ENCODE data around the gene LTC4S.
"Not testable (repeated sequence)": the region's sequence is repeated elsewhere in the genome, so short reads cannot be mapped to it uniquely, and the experiment has no call there.

Gene LTC4S, protein sequence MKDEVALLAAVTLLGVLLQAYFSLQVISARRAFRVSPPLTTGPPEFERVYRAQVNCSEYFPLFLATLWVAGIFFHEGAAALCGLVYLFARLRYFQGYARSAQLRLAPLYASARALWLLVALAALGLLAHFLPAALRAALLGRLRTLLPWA

GRCh38 chr5:179793468-179794139 is at the start of gene LTC4S:
Gene LTC4S (plus strand): TSS chr5:179793986. CDS start chr5:179794081, 95 bp downstream.
- DNase-seq (ENCODE audit: low read depth), result peak; percentile 18

GRCh38 chr5:179744106-179744505 is 49.7 kb upstream of the LTC4S start:
- DNase-seq (ENCODE audit: low read depth), result not testable (repeated sequence)

- DNase-seq (ENCODE audit: low read depth), result no peak
Observed at GRCh38 chr5:179746872-179747271, 46.9 kb upstream of the LTC4S start.

- DNase-seq (ENCODE audit: low read depth), result no peak
Observed at GRCh38 chr5:179747811-179748210, 46.0 kb upstream of the LTC4S start.

DNA sequence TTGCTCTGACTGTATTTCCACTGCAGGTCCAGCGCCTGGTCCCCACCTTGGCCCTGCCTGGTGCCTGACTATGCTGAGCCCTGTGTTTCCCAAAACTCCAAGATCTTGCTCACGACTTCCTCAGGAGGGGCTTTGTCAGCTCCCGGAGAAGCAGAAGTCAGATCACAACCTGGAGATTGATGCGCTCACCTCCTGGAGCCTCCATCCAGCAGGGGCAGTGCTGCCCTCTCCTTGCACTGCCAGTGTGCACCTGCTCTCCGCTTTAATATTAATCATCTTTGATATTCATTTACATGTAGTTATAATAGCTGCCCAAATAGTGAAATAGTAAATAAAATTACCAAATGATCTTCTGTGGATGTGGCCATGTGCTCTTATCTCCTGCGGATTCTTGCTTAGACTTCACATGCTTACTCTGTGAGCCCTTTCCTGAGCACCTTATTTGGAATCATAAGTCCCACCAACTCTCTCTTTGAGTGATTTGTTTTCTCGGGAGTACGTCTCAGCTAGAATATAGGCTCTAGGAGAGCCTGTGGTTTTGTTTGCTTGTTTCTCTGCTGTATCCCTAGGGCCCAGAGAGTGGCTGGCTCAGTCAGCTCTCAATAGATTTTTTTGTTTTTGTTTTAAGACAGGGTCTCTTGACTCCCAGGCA is 43.8 kb upstream of the LTC4S start:
- no peak for DNase-seq (ENCODE audit: low read depth)

GRCh38 chr5:179753971-179754370 is 39.8 kb upstream of the LTC4S start:
- no peak for DNase-seq (ENCODE audit: low read depth)

DNA sequence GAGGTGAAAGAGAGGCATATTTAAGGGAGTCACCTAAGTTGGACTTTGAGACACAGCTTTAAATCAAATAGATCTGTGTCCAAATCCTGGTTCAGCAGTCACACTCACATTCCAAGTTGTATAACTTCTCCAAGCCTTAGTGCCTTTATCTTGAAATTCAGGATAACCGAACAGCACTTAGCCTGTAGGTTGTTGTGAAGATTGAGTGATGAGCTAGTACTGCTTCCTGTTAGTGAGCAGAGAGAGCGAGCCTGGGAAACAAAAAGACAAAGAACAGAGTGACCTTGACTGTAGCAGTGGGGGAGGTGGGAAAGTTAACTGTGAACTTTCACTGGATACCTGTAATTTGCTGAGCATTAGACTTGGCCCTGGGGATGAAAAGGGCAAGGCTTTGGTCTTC is 38.8 kb upstream of the LTC4S start:
- no peak for DNase-seq (ENCODE audit: low read depth)

DNA sequence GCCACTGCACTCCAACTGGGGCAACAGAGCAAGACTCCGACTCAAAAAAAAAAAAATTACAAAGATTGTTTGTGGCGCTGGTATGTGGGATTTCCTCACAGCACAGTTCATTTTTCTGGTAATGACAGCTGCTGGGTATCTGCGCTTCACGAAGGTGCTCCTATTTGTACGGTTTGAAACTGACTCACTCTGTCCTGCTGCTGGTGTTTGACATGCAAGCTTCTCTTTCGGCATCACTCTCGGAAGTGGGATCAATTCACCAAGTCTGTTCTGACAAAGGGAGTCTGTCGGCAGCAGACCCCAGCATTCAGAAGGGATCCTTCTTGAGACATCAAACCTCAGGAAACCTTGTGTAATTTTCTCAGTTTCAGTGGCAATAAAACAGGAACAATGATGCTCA is 34.8 kb upstream of the LTC4S start:
- no peak for DNase-seq (ENCODE audit: low read depth)

DNA sequence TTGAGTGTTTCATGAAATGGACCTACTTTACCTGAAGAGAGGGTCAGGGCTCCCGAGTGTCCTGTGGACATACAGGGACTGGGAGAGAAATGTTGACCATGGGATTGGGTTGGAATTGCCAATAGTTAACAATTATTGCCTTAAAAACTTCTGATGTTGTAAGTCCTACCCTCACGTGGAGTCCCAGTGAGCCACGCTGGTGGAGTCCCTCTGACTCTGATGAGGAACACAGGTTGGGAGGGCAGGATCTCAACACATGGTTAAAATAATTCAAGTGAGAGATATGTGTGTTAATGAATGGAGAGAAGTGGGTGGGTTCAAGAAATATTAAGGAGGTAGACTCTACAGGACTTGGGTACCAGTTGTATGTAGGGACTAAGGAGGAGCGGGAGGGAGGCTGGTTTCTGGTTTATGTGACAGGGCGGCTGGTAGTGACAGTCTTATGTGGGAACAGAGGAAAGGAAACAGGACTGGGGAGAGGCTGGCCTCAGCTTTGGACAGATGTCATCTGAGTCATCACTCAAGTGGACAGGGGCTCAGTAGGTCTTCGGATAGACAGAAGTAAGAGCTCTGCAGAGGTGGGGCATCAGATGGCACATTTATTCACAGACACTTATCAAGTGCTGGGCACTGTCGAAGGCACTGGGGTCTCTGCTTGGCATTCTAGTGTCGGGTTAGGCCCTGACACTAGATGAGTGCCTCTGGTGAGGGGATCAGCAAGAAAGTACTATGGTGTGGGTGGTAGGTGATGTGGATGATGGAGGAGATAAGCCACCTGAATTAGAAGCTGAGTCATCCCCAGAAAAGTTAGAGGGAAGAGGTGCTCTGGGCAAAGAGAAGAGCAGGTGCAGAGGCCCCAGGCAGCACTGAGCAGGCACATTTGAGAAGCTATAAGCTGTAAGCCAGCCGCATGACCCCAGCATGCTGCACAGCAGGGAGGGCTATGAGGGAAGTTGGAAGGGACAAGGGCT is 33.9 kb upstream of the LTC4S start:
- peak; percentile 17 for DNase-seq (ENCODE audit: low read depth)

GRCh38 chr5:179762079-179762780 is 31.6 kb upstream of the LTC4S start:
- DNase-seq (ENCODE audit: low read depth), result no peak

- DNase-seq (ENCODE audit: low read depth), result no peak
Observed at GRCh38 chr5:179762781-179763176, 31.0 kb upstream of the LTC4S start.

- DNase-seq (ENCODE audit: low read depth), result peak; percentile 17
Observed at GRCh38 chr5:179763215-179763945, 30.4 kb upstream of the LTC4S start.

DNA sequence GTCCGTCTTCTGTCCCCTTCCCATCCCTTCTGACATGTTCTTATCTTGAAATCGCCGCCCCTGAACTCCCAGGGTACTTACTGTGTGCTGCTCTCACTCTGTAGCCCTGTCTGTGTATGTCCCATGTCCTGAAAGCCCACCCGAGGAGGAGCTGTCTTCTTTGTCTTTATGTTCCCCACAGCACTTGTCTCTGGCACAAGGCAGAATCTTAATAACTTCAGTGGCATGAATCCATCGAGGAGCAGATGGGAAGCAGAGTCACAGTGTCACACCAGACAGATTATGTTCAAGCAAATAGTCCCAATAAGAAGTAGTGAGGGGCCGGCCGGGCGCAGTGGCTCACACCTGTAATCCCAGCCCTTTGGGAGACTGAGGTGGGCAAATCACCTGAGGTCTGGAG is 29.7 kb upstream of the LTC4S start:
- DNase-seq (ENCODE audit: low read depth), result no peak

DNA sequence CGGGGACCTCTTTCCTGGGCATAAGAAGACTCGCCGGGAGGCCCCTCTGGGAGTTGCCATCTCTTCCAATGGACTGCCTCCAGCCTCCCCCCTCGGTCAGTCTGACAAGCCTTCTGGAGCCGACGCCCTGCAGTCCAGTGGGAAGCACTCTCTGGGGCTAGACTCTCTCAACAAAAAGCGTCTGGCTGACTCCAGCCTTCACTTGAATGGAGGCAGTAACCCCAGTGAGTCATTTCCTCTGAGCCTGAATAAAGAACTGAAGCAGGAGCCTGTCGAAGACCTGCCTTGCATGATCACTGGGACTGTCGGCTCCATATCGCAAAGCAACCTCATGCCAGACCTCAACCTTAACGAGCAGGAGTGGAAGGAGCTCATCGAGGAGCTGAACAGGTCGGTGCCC is 28.4 kb upstream of the LTC4S start:
- DNase-seq (ENCODE audit: low read depth), result no peak

- no peak for DNase-seq (ENCODE audit: low read depth)
Observed at GRCh38 chr5:179766021-179766725, 27.6 kb upstream of the LTC4S start.

GRCh38 chr5:179766726-179767455 is 26.9 kb upstream of the LTC4S start:
- DNase-seq (ENCODE audit: low read depth), result no peak

- DNase-seq (ENCODE audit: low read depth), result no peak
Observed at GRCh38 chr5:179767496-179768100, 26.2 kb upstream of the LTC4S start.

DNA sequence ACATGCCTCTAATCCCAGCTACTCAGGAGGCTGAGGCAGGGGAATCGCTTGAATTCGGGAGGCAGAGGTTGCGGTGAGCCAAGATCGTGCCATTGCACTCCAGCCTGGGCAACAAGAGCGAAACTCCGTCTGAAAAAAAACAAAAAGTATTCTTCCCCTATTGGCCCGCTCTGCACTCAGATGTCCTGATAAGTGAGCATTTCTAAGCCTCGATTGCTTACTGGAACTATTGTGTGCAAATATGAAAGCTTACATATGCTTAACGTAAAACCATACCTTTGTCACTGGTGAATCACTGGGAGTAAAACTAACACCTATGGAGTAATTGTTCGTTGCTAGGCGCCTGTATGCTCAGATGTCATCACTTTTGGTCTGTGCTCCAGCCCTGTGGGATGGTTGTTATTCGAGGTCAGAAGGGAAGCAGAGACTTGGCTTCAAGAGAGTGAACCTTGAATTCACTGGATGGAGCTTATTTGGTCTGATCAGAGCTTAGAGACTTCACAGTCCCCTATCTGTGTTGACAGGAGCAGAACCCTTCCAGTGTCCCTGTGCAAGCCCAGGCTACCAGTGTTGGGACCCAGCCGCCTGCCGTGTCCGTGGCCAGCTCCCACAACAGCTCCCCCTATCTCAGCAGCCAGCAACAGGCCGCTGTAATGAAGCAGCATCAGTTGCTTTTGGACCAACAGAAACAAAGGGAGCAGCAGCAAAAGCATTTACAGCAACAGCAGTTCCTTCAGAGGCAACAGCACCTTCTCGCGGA is 25.3 kb upstream of the LTC4S start:
- DNase-seq (ENCODE audit: low read depth), result no peak

DNA sequence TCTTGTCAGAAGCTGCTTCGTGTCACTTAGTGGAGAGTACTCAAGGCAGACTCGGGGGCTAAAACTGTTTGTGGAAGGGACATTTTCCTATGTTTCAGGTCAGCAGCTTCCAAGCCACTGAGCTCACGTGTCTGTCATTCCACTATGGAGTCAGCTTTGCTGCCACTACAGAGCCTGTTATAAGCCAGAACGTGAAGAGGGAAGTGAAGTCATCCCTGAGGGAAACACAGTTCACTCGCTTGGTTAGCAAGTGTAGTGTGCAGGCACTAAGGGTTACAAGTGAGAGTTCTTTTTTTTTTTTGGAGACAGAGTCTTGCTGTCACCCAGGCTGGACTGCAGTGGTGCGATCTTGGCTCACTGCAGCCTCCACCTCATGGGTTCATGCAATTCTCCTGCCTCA is 24.5 kb upstream of the LTC4S start:
- no peak for DNase-seq (ENCODE audit: low read depth)

Measured in activated T-cell treated with anti-CD3 and anti-CD28 coated beads for 48 hours (primary cell).